Measurements from ENCODE around the gene PCDH19.

PCDH19 gene

GRCh38 chrX:100297728-100298127 lies 112.3 kb downstream of the PCDH19 start:
- no peak for FAIRE-seq
- DNase-seq (ENCODE audit: insufficient read length, low spot score), result no peak
- TF ChIP-seq, protein P1, sequence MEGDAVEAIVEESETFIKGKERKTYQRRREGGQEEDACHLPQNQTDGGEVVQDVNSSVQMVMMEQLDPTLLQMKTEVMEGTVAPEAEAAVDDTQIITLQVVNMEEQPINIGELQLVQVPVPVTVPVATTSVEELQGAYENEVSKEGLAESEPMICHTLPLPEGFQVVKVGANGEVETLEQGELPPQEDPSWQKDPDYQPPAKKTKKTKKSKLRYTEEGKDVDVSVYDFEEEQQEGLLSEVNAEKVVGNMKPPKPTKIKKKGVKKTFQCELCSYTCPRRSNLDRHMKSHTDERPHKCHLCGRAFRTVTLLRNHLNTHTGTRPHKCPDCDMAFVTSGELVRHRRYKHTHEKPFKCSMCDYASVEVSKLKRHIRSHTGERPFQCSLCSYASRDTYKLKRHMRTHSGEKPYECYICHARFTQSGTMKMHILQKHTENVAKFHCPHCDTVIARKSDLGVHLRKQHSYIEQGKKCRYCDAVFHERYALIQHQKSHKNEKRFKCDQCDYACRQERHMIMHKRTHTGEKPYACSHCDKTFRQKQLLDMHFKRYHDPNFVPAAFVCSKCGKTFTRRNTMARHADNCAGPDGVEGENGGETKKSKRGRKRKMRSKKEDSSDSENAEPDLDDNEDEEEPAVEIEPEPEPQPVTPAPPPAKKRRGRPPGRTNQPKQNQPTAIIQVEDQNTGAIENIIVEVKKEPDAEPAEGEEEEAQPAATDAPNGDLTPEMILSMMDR (IDR thresholded peaks at IDR 0.05; ENCODE audit: insufficient read depth, missing control alignments), result no peak

GRCh38 chrX:100296183-100296753 lies 113.8 kb downstream of the PCDH19 start:
- FAIRE-seq, result no peak
- no peak for DNase-seq (ENCODE audit: insufficient read length, low spot score)
- TF ChIP-seq, protein P1 (IDR thresholded peaks at IDR 0.05; ENCODE audit: insufficient read depth, missing control alignments), result no peak

DNA sequence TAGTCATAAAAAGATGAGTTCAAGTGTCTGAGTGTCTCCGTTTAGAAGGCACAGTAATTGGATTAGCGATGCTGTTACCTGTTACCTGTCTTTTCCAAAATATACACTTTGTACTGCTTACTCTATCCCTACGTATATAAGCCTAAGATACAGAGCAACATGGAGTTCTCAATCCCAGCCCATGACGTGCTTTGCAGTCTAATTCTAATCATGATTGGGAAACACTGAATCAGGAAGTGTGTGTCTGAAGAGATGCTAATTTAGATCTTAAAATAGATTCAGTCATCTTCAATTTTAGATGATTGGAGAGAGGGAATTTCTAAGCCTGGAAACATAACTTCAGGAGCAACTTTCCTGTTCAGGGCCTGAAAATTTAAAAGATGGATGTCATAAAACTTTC lies 115.1 kb downstream of the PCDH19 start:
- no peak for DNase-seq (ENCODE audit: insufficient read length, low spot score)
- TF ChIP-seq, protein P1 (IDR thresholded peaks at IDR 0.05; ENCODE audit: insufficient read depth, missing control alignments), result no peak
- no peak for FAIRE-seq

GRCh38 chrX:100289066-100289558 lies 121.0 kb downstream of the PCDH19 start:
- no peak for DNase-seq (ENCODE audit: insufficient read length, low spot score)
- TF ChIP-seq, protein P1 (IDR thresholded peaks at IDR 0.05; ENCODE audit: insufficient read depth, missing control alignments), result no peak
- FAIRE-seq, result no peak

DNA sequence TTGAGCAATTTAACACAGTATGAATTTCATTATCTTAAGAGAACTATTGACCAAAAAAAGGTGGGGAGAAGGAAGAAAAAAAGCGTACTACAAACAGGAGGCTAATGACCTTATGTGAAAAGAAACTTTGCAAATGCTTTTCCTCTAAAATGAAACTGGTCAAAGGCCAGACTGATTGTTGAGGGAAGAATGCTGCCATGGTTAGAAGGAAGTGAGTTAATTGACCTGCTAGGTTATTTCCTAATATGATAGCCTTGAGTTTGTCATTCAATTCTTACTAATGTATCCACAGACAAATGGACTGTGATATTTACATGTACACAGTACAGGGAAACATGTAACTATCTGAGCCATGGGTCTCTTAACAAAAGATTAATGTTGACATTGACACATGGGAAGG lies 132.8 kb downstream of the PCDH19 start:
- DNase-seq (ENCODE audit: insufficient read length, low spot score) (no peak), FAIRE-seq (no peak)
- TF ChIP-seq, protein P1 (IDR thresholded peaks at IDR 0.05; ENCODE audit: insufficient read depth, missing control alignments), result no peak

GRCh38 chrX:100274916-100275315 lies 135.2 kb downstream of the PCDH19 start:
- TF ChIP-seq, protein P1 (IDR thresholded peaks at IDR 0.05; ENCODE audit: insufficient read depth, missing control alignments), result no peak
- no peak for DNase-seq (ENCODE audit: insufficient read length, low spot score)
- no peak for FAIRE-seq

GRCh38 chrX:100265179-100265578 lies 144.9 kb downstream of the PCDH19 start:
- DNase-seq (ENCODE audit: insufficient read length, low spot score) (no peak), FAIRE-seq (no peak)
- TF ChIP-seq, protein P1 (IDR thresholded peaks at IDR 0.05; ENCODE audit: insufficient read depth, missing control alignments), result no peak
